ENCODE measurements around the gene PTTG1IP. TPM values are rescaled to one million over a fixed set of nuclear protein-coding genes. Genes with fewer than 3 reads are reported as not detected.

Gene PTTG1IP
- total RNA-seq, 6 experiments from 2014 or later: 54.3 to 195 (median 140) TPM

- H3K27ac ChIP-seq: peak overlapping the region; percentile 81 to 93 (median 88)
- no peaks in the 10 kb centered on the region for H3K36me3 ChIP-seq
- H3K9me3 ChIP-seq: no peaks in the 10 kb centered on the region
- TF ChIP-seq POLR2A (IDR thresholded peaks at IDR 0.05) (no peak), CTCF (IDR thresholded peaks at IDR 0.05) (no peak)
- intact Hi-C loops (cut with DNase I): no loop called here
- no peaks in the 10 kb centered on the region for H3K27me3 ChIP-seq
- H3K4me1 ChIP-seq: peaks cover 0 to 58% (median 24%) of the 10 kb centered on the region in 4 donors
- 5% methylated on average over 4 of the region's 65 CpGs for WGBS (ENCODE audit: insufficient coverage, low coverage, low lambda C conversion rate, missing lambda C conversion rate)
- peak in 1 of 4 donors; percentile 1 for ATAC-seq
- peak in 2 of 3 donors; percentile 55 to 69 for DNase-seq
- H3K4me3 ChIP-seq: peak overlapping the region; percentile 70 to 94 (median 82)
These were observed 688 bp downstream of the PTTG1IP start for GRCh38 chr21:44872649-44873355.

- peak overlapping the region; percentile 81 to 93 (median 88) for H3K27ac ChIP-seq
- intact Hi-C loops (cut with DNase I): no loop called here
- DNase-seq (no peak), ATAC-seq (peak in 3 of 4 donors; percentile 0 to 2 (median 1))
- 7% methylated on average over 3 of the region's 3 CpGs for WGBS (ENCODE audit: insufficient coverage, low coverage, low lambda C conversion rate, missing lambda C conversion rate)
- no peaks in the 10 kb centered on the region for H3K27me3 ChIP-seq
- peaks cover 0 to 56% (median 25%) of the 10 kb centered on the region in 4 donors for H3K4me1 ChIP-seq
- H3K36me3 ChIP-seq: no peaks in the 10 kb centered on the region
- TF ChIP-seq CTCF (IDR thresholded peaks at IDR 0.05) (peak in 1 of 4 donors; percentile 23), POLR2A (IDR thresholded peaks at IDR 0.05) (no peak)
- H3K4me3 ChIP-seq: peak overlapping the region; percentile 70 to 94 (median 82)
- H3K9me3 ChIP-seq: no peaks in the 10 kb centered on the region
These were observed 1.2 kb downstream of the PTTG1IP start for GRCh38 chr21:44872323-44872648.

- DNase-seq (peak; percentile 54 to 75 (median 60)), ATAC-seq (peak; percentile 24 to 44 (median 38))
- H3K27ac ChIP-seq: peak overlapping the region; percentile 81 to 93 (median 88)
- H3K4me3 ChIP-seq: peak overlapping the region; percentile 70 to 94 (median 82)
- intact Hi-C loops (cut with DNase I): no loop called here
- peaks cover 0 to 61% (median 26%) of the 10 kb centered on the region in 4 donors for H3K4me1 ChIP-seq
- no peaks in the 10 kb centered on the region for H3K9me3 ChIP-seq
- no peaks in the 10 kb centered on the region for H3K27me3 ChIP-seq
- 6% methylated on average over 14 of the region's 14 CpGs for WGBS (ENCODE audit: insufficient coverage, low coverage, low lambda C conversion rate, missing lambda C conversion rate)
- TF ChIP-seq CTCF (IDR thresholded peaks at IDR 0.05) (no peak), POLR2A (IDR thresholded peaks at IDR 0.05) (no peak)
- H3K36me3 ChIP-seq: no peaks in the 10 kb centered on the region
These were observed 1.8 kb downstream of the PTTG1IP start for GRCh38 chr21:44871576-44872269.

- ATAC-seq (peak; percentile 3 to 17 (median 12)), DNase-seq (peak; percentile 89 to 91 (median 90))
- intact Hi-C loops (cut with DNase I): no loop called here
- Histone ChIP-seq H3K27me3 (no peaks in the 10 kb centered on the region), H3K4me1 (peaks cover 0 to 62% (median 27%) of the 10 kb centered on the region in 4 donors), H3K9me3 (no peaks in the 10 kb centered on the region), H3K36me3 (no peaks in the 10 kb centered on the region), H3K4me3 (peak overlapping the region in 1 of 3 donors; percentile 70), H3K27ac (peak overlapping the region; percentile 25 to 93 (median 81))
- 28% methylated on average over 7 of the region's 10 CpGs for WGBS (ENCODE audit: insufficient coverage, low coverage, low lambda C conversion rate, missing lambda C conversion rate)
- no peak for TF ChIP-seq CTCF (IDR thresholded peaks at IDR 0.05)
- TF ChIP-seq POLR2A (IDR thresholded peaks at IDR 0.05): no peak
These were observed 2.6 kb downstream of the PTTG1IP start for GRCh38 chr21:44870748-44871495.
